Activated gamma-delta T cell (primary cell): ENCODE data around the gene LUZP1.

Experiments used
- DNase-seq: peaks from one replicate; lab custom pipeline; 2025; lab: John Stamatoyannopoulos, UW

Gene LUZP1

GRCh38 chr1:23084880-23085279 is 83.8 kb downstream of the LUZP1 start:
- DNase-seq, result no peak

DNA sequence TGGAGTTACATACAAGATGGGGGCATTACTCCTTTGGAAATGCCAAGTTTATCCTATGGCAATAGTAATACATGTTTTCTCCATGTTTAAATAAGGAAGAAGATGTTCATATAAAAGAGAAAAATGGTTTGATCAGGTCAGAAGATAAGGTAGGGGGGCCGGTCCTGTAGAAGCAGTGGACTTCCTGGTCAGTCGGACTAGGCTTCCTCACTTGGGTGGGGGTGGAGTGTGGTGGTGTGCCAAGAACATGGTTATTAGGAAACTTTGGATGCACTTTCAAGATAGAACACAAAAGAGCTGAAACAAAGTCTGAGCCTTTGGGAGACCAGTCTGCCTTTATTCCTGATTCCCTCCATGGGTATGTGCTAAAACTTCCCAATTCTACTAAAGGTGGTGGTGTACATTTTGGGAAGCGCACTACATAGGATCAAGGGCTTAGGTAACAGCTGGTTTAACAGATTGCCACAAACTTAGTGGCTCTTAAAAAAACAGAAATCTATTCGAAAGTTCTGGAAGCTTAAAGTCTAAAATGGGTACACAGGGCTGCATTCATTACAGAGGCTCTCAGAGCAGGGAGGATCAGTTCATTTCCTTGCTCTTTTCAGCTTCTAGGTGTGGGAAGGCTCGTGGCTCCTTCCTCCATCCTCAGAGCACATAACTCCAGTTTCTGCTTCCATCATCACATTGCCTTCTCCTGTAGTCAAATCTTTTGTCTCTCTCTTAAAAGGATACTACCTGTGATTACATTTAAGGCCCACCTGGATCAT is 84.8 kb downstream of the LUZP1 start:
- DNase-seq, result no peak

- DNase-seq, result no peak
Measured at GRCh38 chr1:23081376-23081775, 87.3 kb downstream of the LUZP1 start.

GRCh38 chr1:23080885-23081284 is 87.8 kb downstream of the LUZP1 start:
- no peak for DNase-seq

- no peak for DNase-seq
Measured at GRCh38 chr1:23079025-23079424, 89.6 kb downstream of the LUZP1 start.

DNA sequence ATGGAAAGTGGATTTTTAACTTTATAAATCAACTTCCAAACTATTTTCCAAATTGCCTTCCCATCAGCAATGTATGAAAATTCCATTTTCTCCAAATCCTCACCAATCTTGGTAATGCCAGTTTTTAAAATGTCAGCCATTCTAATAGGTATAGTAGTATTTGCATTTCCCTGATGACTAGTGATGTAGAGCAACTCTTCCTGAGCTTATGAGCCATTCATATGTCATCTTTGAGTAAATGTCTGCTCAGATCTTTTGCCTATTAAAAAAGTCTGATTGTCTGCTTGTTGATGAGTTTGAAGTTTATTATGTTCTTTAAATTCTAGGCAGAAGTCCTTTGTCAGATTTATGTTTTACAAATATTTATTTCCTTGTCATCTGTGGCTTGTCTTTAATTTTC is 94.6 kb downstream of the LUZP1 start:
- no peak for DNase-seq

GRCh38 chr1:23069675-23070074 is 99.0 kb downstream of the LUZP1 start:
- DNase-seq, result no peak

GRCh38 chr1:23069149-23069548 is 99.5 kb downstream of the LUZP1 start:
- no peak for DNase-seq

- DNase-seq, result no peak
Measured at GRCh38 chr1:23066075-23066474, 102.6 kb downstream of the LUZP1 start.

- no peak for DNase-seq
Measured at GRCh38 chr1:23065385-23065784, 103.3 kb downstream of the LUZP1 start.

GRCh38 chr1:23062271-23062670 is 106.4 kb downstream of the LUZP1 start:
- DNase-seq, result no peak

DNA sequence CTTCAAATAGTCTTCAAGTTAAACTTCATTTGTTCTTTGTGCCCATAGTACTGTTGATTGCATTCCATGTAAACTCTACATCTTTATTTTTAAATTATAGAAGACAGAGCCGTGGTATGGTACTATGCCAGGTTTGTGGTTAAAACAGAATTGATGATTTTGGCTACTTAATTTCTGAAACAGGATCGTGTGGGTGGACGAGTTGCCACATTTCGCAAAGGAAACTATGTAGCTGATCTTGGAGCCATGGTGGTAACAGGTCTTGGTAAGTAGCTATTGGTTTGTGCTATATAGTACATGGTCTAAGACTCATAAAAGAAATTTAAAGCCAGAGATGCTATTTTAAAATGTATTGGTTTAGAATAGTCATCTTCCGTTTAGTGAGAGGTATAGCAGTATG is 111.4 kb downstream of the LUZP1 start:
- no peak for DNase-seq

DNA sequence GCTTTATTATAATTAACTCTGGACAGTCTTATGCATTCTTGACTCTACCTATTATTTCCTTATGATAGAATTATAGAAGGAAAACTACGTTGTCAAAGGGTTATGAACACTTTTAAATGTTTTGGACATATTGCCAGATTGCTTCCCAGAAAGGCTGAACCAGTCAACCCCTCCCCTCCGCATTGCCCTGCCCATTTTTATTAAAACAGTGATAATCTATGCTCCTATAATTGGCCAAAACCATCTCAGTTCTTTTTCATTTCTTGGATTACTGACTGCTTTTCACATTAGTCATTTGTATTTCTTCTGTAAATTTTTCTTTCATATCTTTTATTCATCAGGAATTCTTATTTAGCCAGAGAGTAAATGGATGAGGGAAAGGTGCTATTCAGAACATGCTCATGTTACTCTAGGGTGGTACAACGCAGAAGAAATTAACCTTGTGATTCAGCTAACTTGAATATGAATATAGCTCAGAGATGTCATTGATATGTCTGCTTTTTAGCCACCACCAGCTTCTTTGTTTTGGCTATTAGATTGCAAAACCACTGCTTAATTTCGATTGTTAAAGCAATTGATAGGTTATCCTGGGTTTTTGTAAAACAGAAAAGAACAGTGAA is 117.3 kb downstream of the LUZP1 start:
- no peak for DNase-seq

GRCh38 chr1:23050201-23050600 is 118.5 kb downstream of the LUZP1 start:
- no peak for DNase-seq

DNA sequence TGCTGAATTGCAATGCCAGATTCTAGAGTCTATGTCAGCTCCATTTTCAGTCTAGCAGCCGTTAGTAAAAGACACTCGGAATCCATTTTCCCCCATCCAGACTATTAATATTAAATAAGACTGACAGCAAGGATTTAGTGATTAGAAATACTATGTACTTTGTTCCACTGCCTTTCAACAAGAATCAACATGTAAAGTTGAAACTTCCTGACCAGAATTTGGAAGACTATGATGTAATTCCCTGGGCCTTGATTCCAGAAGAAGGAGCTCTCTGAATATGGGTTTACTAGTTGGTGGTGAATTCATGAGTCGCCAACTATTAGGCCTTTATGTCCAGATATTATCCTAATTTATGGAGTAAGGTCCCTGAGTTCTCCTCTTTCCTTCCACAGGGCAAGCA is 124.6 kb downstream of the LUZP1 start:
- no peak for DNase-seq

DNA sequence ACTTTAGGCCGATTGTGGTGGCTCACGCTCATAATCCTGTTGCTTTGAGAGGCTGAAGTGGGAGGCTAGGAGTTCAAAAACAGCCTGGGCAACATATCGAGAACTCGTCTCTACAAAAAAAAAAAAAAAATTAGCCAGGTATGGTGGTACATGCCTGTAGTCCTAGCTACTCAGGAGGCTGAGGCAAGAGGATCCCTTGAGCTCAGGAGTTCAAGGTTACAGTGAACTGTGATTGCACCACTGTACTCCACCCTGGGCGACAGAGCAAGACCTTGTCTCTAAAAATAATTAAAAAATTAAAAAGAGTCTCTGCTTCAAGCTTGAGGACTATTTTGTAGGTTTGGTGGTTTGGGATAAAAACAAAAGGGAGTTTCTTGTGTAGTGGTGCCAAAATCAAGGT is 128.1 kb downstream of the LUZP1 start:
- DNase-seq, result no peak

GRCh38 chr1:23039308-23039826 is 129.3 kb downstream of the LUZP1 start:
- DNase-seq, result no peak

- DNase-seq, result no peak
Measured at GRCh38 chr1:23037081-23037740, 131.4 kb downstream of the LUZP1 start.

DNA sequence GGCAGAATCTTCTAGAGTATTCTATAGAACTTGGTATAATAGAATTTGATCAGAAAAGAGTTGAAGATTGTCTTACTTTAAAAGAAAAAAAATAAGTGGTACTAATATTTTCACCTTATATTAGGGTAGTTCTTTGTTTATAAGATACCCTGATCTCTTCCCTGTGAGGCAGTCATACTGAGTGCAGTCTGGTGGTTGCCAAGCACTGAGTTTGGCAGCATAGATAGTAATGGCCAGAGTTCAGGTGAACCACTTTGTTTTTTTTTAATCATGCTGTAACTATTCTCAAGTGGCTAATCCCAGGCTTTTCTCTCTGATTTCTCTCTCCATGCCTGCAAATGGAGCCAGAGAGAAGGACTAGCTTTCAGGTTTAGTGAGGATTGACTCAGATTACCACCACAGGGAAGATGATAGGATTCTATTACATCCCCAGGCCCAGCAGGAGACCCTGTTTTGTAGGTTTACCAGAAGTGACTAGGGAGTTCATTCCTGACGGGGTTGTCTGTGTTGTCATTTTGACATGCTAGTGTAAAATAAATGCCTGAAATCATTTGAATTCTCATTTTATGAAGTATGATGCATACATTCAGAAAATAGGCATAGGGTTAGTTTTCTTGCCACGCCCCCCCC is 132.7 kb downstream of the LUZP1 start:
- no peak for DNase-seq
